Effector memory CD8-positive, alpha-beta T cell (primary cell): Measurements from ENCODE around the gene SPZ1.
"Not testable (repeated sequence)": the region's sequence is repeated elsewhere in the genome, so short reads cannot be mapped to it uniquely, and the experiment has no call there.

Experiments used
- ATAC-seq: fragments of 150-1000 bp; cut with Tn5 transposase; replicated peaks from 2 replicates; pipeline ENCODE4 v1.10.0; 2021; ENCODE audit warnings: mild to moderate bottlenecking, moderate library complexity
- DNase-seq, 3 experiments: peaks; one replicate each; pipeline ENCODE4 v3.0.0; 2021
- H3K27ac Mint-ChIP-seq, 2 donors: one replicate each; pipeline ENCODE4 v1.8.0; 2022; ENCODE audit warnings: mild to moderate bottlenecking in 2 of 2, mixed read lengths in 2 of 2, moderate library complexity in 2 of 2
- H3K27me3 Mint-ChIP-seq, 2 donors: one replicate each; pipeline ENCODE4 v1.8.0; 2022; ENCODE audit warnings: mixed read lengths in 2 of 2
- H3K36me3 Mint-ChIP-seq: one replicate; pipeline ENCODE4 v1.8.0; 2022; ENCODE audit warnings: mild to moderate bottlenecking, moderate library complexity, mixed read lengths; ENCODE audit not compliant: insufficient read depth
- H3K4me1 Mint-ChIP-seq, 2 donors: one replicate each; pipeline ENCODE4 v1.8.0; 2022; ENCODE audit warnings: low read depth in 2 of 2, mixed read lengths in 2 of 2
- H3K4me3 Mint-ChIP-seq, 2 donors: one replicate each; pipeline ENCODE4 v1.8.0; 2022; ENCODE audit warnings: mild to moderate bottlenecking in 2 of 2, mixed read lengths in 2 of 2, moderate library complexity in 2 of 2
- H3K9me3 Mint-ChIP-seq, 2 donors: one replicate each; pipeline ENCODE4 v1.8.0; 2022; ENCODE audit warnings: mixed read lengths in 2 of 2

SPZ1 gene

DNA sequence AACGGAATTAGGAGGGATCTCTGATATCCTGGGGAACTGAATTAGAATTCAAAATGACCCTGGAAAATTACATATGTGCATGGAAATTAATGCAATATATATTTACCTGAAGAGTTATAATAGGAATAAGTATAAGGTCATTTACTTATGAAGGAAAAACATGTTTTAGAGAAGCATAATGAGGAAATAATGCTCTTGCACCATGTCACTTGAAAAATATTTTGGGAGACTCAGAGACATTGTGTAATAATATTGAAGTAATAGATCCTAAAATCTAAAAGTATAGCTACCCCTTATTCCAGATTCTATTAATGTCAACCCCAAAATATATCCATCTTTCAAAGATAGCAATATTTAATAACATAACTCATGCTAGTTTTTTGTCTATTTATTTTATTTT is 28.4 kb downstream of the SPZ1 start:
- Mint-ChIP-seq H3K36me3 (no peaks in the 10 kb centered on the region), H3K4me1 (peaks cover 0 to 3% of the 10 kb centered on the region in 2 donors), H3K27ac (no peak overlapping the region), H3K9me3 (no peaks in the 10 kb centered on the region), H3K4me3 (no peak overlapping the region), H3K27me3 (peaks cover 11 to 12% of the 10 kb centered on the region in 2 donors)
- DNase-seq = no peak
- ATAC-seq = no peak

- H3K9me3 Mint-ChIP-seq, H3K27ac Mint-ChIP-seq, DNase-seq, H3K4me1 Mint-ChIP-seq, H3K36me3 Mint-ChIP-seq, H3K4me3 Mint-ChIP-seq, ATAC-seq: not testable (repeated sequence)
- H3K27me3 Mint-ChIP-seq = peaks cover 8 to 20% of the 10 kb centered on the region in 2 donors
These were observed 31.2 kb downstream of the SPZ1 start for GRCh38 chr5:80351019-80351418.

- Mint-ChIP-seq H3K27ac (no peak overlapping the region), H3K27me3 (peaks cover 8 to 16% of the 10 kb centered on the region in 2 donors), H3K4me3 (no peak overlapping the region), H3K36me3 (no peaks in the 10 kb centered on the region), H3K4me1 (no peaks in the 10 kb centered on the region), H3K9me3 (no peaks in the 10 kb centered on the region)
- ATAC-seq (no peak), DNase-seq (no peak)
These were observed 35.9 kb downstream of the SPZ1 start for GRCh38 chr5:80355686-80356085.

- no peaks in the 10 kb centered on the region for H3K9me3 Mint-ChIP-seq
- H3K27me3 Mint-ChIP-seq = peaks cover 0 to 8% of the 10 kb centered on the region in 2 donors
- H3K36me3 Mint-ChIP-seq = no peaks in the 10 kb centered on the region
- no peaks in the 10 kb centered on the region for H3K4me1 Mint-ChIP-seq
- no peak overlapping the region for H3K27ac Mint-ChIP-seq
- ATAC-seq = no peak
- no peak overlapping the region for H3K4me3 Mint-ChIP-seq
- DNase-seq = no peak
These were observed 37.9 kb downstream of the SPZ1 start for GRCh38 chr5:80357671-80358070.

GRCh38 chr5:80360914-80361444 is 41.2 kb downstream of the SPZ1 start:
- Mint-ChIP-seq H3K4me3 (no peak overlapping the region), H3K9me3 (no peaks in the 10 kb centered on the region), H3K36me3 (no peaks in the 10 kb centered on the region), H3K27me3 (peaks cover 10 to 14% of the 10 kb centered on the region in 2 donors), H3K27ac (no peak overlapping the region), H3K4me1 (no peaks in the 10 kb centered on the region)
- DNase-seq (no peak), ATAC-seq (no peak)

DNA sequence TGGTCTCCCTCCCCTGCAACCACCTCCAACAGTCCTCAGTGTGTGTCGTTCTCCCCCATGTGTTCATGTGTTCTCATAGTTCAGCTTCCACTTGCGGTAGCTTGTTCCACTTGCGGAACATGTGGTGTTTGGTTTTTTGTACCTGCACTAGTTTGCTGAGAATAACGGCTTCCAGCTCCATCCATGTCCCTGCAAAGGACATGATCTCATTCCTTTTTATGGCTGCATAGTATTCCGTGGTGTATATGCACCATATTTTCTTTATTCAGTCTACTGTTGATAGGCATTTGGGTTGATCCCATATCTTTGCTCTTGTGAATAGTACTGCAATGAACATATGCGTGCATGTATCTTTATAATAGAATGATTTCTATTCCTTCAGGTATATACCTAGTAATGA is 45.1 kb downstream of the SPZ1 start:
- no peak for DNase-seq
- H3K27ac Mint-ChIP-seq = no peak overlapping the region

GRCh38 chr5:80368661-80369480 is 49.1 kb downstream of the SPZ1 start:
- DNase-seq (no peak), ATAC-seq (no peak)
- no peaks in the 10 kb centered on the region for H3K36me3 Mint-ChIP-seq
- peaks cover 28 to 45% of the 10 kb centered on the region in 2 donors for H3K27me3 Mint-ChIP-seq
- H3K9me3 Mint-ChIP-seq = no peaks in the 10 kb centered on the region
- no peaks in the 10 kb centered on the region for H3K4me1 Mint-ChIP-seq
- no peak overlapping the region for H3K4me3 Mint-ChIP-seq
- no peak overlapping the region for H3K27ac Mint-ChIP-seq

More for the DNA sequence above, 45.1 kb downstream of the SPZ1 start:
- ATAC-seq = no peak
- H3K4me3 Mint-ChIP-seq = no peak overlapping the region
- H3K4me1 Mint-ChIP-seq = no peaks in the 10 kb centered on the region
- H3K27me3 Mint-ChIP-seq = peaks cover 10 to 19% of the 10 kb centered on the region in 2 donors
- H3K36me3 Mint-ChIP-seq = no peaks in the 10 kb centered on the region
- H3K9me3 Mint-ChIP-seq = no peaks in the 10 kb centered on the region

GRCh38 chr5:80369521-80369920 is 49.7 kb downstream of the SPZ1 start:
- no peak for DNase-seq
- no peak overlapping the region for H3K4me3 Mint-ChIP-seq
- H3K27ac Mint-ChIP-seq = no peak overlapping the region
- ATAC-seq = no peak
- no peaks in the 10 kb centered on the region for H3K9me3 Mint-ChIP-seq
- peaks cover 28 to 44% of the 10 kb centered on the region in 2 donors for H3K27me3 Mint-ChIP-seq
- H3K4me1 Mint-ChIP-seq = no peaks in the 10 kb centered on the region
- no peaks in the 10 kb centered on the region for H3K36me3 Mint-ChIP-seq

DNA sequence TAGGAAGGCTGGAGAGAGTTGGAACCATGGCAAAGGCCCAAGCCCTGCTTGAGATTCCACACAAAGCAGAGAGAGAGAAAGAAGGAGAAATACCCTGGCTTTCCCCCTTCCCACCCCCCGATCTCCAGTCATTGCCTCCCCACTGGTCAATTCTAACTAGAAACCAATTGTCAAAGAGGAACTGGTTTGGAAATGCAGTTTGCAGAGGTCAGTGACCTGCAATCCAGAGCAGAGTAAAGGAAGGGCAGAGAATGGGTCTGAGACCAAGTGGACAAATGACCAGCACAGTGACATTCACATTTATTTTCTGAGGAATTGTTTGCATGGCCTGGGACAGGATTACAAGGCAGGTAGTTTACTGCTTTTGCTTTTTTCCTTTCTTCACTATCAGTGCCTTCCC is 50.6 kb downstream of the SPZ1 start:
- H3K9me3 Mint-ChIP-seq = no peaks in the 10 kb centered on the region
- peaks cover 20 to 35% of the 10 kb centered on the region in 2 donors for H3K27me3 Mint-ChIP-seq
- no peak overlapping the region for H3K27ac Mint-ChIP-seq
- H3K4me1 Mint-ChIP-seq = no peaks in the 10 kb centered on the region
- H3K36me3 Mint-ChIP-seq = no peaks in the 10 kb centered on the region
- ATAC-seq (no peak), DNase-seq (no peak)
- H3K4me3 Mint-ChIP-seq = no peak overlapping the region
